ENCODE results near the gene ETV6. TPM values are rescaled to one million over a fixed set of nuclear protein-coding genes. Genes with fewer than 3 reads are reported as not detected.

The ETV6 gene
- total and polyA plus RNA-seq, 3 donors from 2014 or later: 7.8 to 20.9 (median 16.3) TPM

DNA sequence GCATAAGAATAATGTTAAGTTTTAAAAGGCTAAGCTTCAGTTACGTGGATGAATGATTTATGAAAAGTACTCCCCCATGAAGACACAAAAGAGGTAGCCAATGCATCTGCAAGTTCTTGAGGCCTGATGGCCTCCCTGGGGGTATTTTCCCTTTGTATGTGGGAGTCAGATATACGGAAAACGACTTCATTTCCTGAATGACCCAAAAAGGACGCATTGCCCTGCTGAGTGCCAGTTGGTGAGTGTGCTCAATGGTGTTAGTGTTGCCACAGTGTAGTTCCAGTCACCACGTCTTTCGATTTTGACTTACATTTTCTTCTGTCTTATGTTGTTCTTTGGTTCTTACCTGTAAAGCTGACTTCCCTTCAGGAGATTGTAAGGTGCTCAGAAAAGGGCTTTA, 8.0 kb downstream of the ETV6 start:
- DNase-seq: no peak

DNA sequence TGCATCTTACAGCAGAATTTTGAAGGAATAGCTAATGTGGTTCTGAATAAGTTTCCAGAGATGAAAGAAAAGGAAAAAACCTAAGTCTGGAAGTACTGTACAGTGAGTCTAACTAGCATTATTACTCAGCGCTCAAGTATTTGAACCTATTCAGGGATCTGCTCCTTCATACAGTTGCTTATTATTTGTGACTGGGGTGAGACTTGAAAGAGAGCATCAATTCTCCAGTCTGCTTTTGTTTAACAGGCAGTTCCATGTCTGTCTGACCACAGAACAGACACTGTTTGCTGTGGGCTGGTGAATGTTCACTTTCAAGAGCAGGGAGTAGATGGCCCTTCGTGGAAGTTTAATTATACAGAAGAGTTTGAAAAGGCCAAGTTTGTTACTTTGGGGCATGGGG, 9.3 kb downstream of the ETV6 start:
- Histone ChIP-seq H3K27ac (no peak overlapping the region), H3K4me1 (peaks cover 17% of the 10 kb centered on the region), H3K27me3 (no peaks in the 10 kb centered on the region), H3K4me3 (no peak overlapping the region), H3K9me3 (no peaks in the 10 kb centered on the region), H3K36me3 (ENCODE audit: low read depth, missing control alignments) (no peaks in the 10 kb centered on the region)
- intact Hi-C loops (cut with DNase I; ENCODE audit: low total_unique reads): no loop called here
- no peak for DNase-seq
- 77% methylated on average over 2 of the region's 2 CpGs for WGBS, 2 donors
- no peak for TF ChIP-seq POLR2A (IDR thresholded peaks at IDR 0.05)
- TF ChIP-seq, protein P1, sequence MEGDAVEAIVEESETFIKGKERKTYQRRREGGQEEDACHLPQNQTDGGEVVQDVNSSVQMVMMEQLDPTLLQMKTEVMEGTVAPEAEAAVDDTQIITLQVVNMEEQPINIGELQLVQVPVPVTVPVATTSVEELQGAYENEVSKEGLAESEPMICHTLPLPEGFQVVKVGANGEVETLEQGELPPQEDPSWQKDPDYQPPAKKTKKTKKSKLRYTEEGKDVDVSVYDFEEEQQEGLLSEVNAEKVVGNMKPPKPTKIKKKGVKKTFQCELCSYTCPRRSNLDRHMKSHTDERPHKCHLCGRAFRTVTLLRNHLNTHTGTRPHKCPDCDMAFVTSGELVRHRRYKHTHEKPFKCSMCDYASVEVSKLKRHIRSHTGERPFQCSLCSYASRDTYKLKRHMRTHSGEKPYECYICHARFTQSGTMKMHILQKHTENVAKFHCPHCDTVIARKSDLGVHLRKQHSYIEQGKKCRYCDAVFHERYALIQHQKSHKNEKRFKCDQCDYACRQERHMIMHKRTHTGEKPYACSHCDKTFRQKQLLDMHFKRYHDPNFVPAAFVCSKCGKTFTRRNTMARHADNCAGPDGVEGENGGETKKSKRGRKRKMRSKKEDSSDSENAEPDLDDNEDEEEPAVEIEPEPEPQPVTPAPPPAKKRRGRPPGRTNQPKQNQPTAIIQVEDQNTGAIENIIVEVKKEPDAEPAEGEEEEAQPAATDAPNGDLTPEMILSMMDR (IDR thresholded peaks at IDR 0.05): no peak

More for the DNA sequence above, 8.0 kb downstream of the ETV6 start:
- H3K27ac ChIP-seq: no peak overlapping the region
- H3K9me3 ChIP-seq: no peaks in the 10 kb centered on the region
- TF ChIP-seq POLR2A (IDR thresholded peaks at IDR 0.05): no peak
- TF ChIP-seq, protein P1 (IDR thresholded peaks at IDR 0.05): no peak
- intact Hi-C loops (cut with DNase I; ENCODE audit: low total_unique reads): no loop called here
- peaks cover 23% of the 10 kb centered on the region for H3K4me1 ChIP-seq
- H3K4me3 ChIP-seq: no peak overlapping the region
- no peaks in the 10 kb centered on the region for H3K27me3 ChIP-seq
- H3K36me3 ChIP-seq (ENCODE audit: low read depth, missing control alignments): no peaks in the 10 kb centered on the region
- 82 to 85% methylated on average over 6 of the region's 6 CpGs for WGBS, 2 donors

DNA sequence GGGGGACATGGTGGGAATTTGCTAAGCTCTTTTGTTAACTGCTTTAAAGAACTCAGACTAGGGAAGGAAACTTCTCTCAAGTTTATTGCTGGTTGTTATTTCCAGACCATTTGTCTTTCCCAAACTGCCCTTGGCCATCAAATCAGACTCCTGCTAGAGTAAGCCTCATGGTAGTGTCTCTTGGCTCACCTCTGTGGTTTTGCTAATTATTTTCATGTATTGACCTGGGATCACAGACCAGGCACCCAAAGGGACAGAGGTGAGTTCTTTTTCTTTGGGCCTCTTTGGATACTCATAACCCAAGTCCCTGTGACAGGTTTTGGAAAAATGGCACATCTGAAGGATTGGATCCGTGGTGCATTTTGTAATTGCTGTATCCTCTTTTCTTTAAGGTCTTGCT, 11.2 kb downstream of the ETV6 start:
- TF ChIP-seq POLR2A (IDR thresholded peaks at IDR 0.05): no peak
- TF ChIP-seq, protein P1 (IDR thresholded peaks at IDR 0.05): no peak
- H3K36me3 ChIP-seq (ENCODE audit: low read depth, missing control alignments): no peaks in the 10 kb centered on the region
- H3K4me1 ChIP-seq: peaks cover 15% of the 10 kb centered on the region
- no peak overlapping the region for H3K27ac ChIP-seq
- no peaks in the 10 kb centered on the region for H3K9me3 ChIP-seq
- intact Hi-C loops (cut with DNase I; ENCODE audit: low total_unique reads): no loop called here
- H3K4me3 ChIP-seq: no peak overlapping the region
- WGBS, 2 donors: 85 to 93% methylated on average over 1 of the region's 1 CpG
- H3K27me3 ChIP-seq: no peaks in the 10 kb centered on the region
- DNase-seq: no peak

DNA sequence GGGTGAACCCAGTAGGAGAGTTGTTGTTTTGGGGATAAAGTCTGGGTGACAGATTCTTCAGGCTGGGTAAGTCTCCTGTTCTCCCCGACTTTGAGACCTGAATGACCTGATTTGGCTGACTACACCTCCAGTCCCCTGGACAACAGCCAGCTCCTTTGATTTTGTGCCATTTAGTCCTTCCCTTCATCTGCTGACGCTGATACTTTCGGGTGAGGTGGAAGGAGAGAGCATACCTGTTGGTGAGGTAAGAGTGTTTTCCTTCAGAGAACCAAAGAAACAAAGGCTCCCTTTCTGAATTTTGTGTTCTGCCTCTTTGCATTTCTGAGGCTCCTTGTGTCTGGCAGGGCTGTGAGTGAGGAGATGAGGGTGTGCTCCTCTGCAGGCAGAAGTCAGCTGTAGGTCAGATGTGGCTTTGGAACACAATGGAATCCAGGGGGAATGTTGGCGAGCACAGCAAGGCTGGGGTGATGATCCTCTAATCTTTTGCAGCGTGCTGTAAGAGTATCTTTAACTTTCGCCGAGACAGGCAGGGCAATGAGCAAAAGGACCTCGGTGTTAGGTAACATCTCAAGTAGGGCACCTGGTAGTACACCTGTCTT, 12.1 kb downstream of the ETV6 start:
- no peak overlapping the region for H3K27ac ChIP-seq
- H3K9me3 ChIP-seq: no peaks in the 10 kb centered on the region
- no peaks in the 10 kb centered on the region for H3K27me3 ChIP-seq
- DNase-seq: no peak
- 52 to 64% methylated on average over 8 of the region's 8 CpGs for WGBS, 2 donors
- intact Hi-C loops (cut with DNase I; ENCODE audit: low total_unique reads): no loop called here
- no peak overlapping the region for H3K4me3 ChIP-seq
- H3K4me1 ChIP-seq: peaks cover 15% of the 10 kb centered on the region
- no peaks in the 10 kb centered on the region for H3K36me3 ChIP-seq (ENCODE audit: low read depth, missing control alignments)
- no peak for TF ChIP-seq POLR2A (IDR thresholded peaks at IDR 0.05)
- TF ChIP-seq, protein P1 (IDR thresholded peaks at IDR 0.05): no peak

DNA sequence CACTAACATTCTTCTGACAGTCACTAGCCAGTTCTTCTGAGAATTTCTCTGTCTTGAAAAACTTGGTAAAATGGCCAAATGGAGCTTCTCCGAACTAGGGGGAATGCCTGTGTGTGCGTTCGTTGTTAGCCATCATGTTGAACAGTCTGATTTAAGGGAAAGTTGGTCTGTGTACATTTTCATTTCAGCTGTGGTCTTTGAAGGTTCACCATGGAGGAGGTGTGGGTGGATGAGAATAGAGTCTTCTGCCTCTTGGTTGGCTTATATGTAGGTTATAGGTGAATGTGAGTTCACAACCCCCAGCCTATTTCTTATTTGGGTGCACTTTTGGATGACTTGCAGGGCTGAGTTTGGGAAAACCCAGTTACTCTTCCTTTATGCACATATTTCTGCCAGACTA, 12.9 kb downstream of the ETV6 start:
- Histone ChIP-seq H3K27ac (no peak overlapping the region), H3K27me3 (no peaks in the 10 kb centered on the region), H3K9me3 (no peaks in the 10 kb centered on the region), H3K4me3 (no peak overlapping the region), H3K36me3 (ENCODE audit: low read depth, missing control alignments) (no peaks in the 10 kb centered on the region), H3K4me1 (peaks cover 15% of the 10 kb centered on the region)
- intact Hi-C loops (cut with DNase I; ENCODE audit: low total_unique reads): no loop called here
- TF ChIP-seq POLR2A (IDR thresholded peaks at IDR 0.05): no peak
- TF ChIP-seq, protein P1 (IDR thresholded peaks at IDR 0.05): no peak
- WGBS, 2 donors: 88 to 95% methylated on average over 3 of the region's 3 CpGs
- no peak for DNase-seq

Measured in testis (tissue), 3 donors.